ENCODE measurements around the gene MINK1. TPM values are rescaled to one million over a fixed set of nuclear protein-coding genes. Genes with fewer than 3 reads are reported as not detected.

The MINK1 gene
- total and polyA plus RNA-seq, 2 of the 13 experiments (the other 11 are each of a cell fraction or from before 2014, with no cell fraction given): 17.2 to 63.9 TPM

DNA sequence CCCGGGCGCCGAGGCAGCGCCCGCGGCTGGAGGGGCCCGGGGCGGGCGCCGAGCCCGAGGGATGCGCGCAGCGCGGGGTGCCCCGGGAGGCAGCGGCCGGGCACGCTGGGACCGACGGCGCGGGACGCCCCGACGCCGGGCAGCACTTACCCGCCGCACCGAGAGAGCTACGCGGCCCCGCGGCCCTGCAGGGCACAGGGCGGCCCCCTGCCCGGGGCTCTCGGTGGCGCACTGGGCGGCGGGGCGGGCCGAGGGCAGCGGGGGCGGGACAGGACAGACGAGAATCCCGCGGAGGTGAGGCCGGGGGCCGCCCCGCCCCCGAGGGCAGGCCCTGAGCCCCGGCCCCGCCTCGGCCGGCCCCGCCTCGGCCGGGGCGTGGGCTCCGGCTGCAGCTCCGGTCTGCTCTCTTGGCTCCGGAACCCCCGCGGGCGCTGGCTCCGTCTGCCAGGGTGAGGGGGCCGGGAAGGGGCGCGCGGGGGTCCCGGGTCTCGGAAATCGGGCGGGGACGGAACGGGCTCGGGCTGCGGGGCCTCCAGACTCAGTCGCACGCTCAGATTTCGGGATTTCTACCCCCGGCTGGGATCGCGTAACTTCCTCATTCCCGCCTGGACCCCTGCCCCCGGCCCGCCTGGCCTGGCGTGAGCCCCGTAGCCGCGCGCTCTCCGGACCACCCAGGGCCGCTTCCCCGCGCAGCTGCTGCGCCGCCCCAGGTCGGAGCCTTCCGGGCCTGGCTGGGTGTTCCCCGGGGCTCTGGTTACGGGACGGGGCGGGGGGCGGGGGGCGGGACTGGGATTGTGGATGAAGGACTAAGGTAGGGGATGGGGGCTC, 26.1 kb upstream of the MINK1 start, which contains the start of gene PLD2 (continued):
- TF ChIP-seq, protein P1, sequence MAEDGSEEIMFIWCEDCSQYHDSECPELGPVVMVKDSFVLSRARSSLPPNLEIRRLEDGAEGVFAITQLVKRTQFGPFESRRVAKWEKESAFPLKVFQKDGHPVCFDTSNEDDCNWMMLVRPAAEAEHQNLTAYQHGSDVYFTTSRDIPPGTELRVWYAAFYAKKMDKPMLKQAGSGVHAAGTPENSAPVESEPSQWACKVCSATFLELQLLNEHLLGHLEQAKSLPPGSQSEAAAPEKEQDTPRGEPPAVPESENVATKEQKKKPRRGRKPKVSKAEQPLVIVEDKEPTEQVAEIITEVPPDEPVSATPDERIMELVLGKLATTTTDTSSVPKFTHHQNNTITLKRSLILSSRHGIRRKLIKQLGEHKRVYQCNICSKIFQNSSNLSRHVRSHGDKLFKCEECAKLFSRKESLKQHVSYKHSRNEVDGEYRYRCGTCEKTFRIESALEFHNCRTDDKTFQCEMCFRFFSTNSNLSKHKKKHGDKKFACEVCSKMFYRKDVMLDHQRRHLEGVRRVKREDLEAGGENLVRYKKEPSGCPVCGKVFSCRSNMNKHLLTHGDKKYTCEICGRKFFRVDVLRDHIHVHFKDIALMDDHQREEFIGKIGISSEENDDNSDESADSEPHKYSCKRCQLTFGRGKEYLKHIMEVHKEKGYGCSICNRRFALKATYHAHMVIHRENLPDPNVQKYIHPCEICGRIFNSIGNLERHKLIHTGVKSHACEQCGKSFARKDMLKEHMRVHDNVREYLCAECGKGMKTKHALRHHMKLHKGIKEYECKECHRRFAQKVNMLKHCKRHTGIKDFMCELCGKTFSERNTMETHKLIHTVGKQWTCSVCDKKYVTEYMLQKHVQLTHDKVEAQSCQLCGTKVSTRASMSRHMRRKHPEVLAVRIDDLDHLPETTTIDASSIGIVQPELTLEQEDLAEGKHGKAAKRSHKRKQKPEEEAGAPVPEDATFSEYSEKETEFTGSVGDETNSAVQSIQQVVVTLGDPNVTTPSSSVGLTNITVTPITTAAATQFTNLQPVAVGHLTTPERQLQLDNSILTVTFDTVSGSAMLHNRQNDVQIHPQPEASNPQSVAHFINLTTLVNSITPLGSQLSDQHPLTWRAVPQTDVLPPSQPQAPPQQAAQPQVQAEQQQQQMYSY (CRISPR knock-in tag; IDR thresholded peaks at IDR 0.05): no peak
- TF ChIP-seq FOXK2 (IDR thresholded peaks at IDR 0.05): no peak
- no peak for TF ChIP-seq RBAK (CRISPR knock-in tag; IDR thresholded peaks at IDR 0.05)
- TF ChIP-seq NFATC3 (CRISPR knock-in tag; IDR thresholded peaks at IDR 0.05): no peak
- no peak for TF ChIP-seq IKZF4 (CRISPR knock-in tag; IDR thresholded peaks at IDR 0.05; ENCODE audit: borderline replicate concordance, low read depth, not compliant biosample characterization)
- TF ChIP-seq, protein P2, sequence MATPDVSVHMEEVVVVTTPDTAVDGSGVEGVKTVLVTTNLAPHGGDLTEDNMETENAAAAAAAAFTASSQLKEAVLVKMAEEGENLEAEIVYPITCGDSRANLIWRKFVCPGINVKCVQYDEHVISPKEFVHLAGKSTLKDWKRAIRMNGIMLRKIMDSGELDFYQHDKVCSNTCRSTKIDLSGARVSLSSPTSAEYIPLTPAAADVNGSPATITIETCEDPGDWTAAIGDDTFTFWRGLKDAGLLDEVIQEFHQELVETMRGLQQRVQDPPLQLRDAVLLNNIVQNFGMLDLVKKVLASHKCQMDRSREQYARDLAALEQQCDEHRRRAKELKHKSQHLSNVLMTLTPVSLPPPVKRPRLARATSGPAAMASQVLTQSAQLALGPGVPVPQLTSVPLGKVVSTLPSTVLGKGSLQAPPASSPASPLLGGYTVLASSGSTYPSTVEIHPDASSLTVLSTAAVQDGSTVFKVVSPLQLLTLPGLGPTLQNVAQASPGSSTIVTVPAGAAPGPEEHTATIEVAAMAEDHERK (CRISPR knock-in tag; IDR thresholded peaks at IDR 0.05; ENCODE audit: low read depth): no peak
- TF ChIP-seq HNRNPL (IDR thresholded peaks at IDR 0.05; ENCODE audit: low read depth, low read length): no peak
- TF ChIP-seq ZBTB7B (CRISPR knock-in tag; IDR thresholded peaks at IDR 0.05): 0 out of 2 replicates have a peak, but pooled peaks have one; percentile 31
- TF ChIP-seq, protein P3, sequence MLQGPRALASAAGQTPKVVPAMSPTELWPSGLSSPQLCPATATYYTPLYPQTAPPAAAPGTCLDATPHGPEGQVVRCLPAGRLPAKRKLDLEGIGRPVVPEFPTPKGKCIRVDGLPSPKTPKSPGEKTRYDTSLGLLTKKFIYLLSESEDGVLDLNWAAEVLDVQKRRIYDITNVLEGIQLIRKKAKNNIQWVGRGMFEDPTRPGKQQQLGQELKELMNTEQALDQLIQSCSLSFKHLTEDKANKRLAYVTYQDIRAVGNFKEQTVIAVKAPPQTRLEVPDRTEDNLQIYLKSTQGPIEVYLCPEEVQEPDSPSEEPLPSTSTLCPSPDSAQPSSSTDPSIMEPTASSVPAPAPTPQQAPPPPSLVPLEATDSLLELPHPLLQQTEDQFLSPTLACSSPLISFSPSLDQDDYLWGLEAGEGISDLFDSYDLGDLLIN (CRISPR knock-in tag; IDR thresholded peaks at IDR 0.05; ENCODE audit: borderline replicate concordance): no peak
- TF ChIP-seq ZNF564 (CRISPR knock-in tag; IDR thresholded peaks at IDR 0.05): no peak
- no peak for TF ChIP-seq THAP11 (CRISPR knock-in tag; IDR thresholded peaks at IDR 0.05)
- no peak for TF ChIP-seq FLYWCH1 (CRISPR knock-in tag; IDR thresholded peaks at IDR 0.05)
- TF ChIP-seq KDM5A (IDR thresholded peaks at IDR 0.05; ENCODE audit: borderline replicate concordance, low read length): no peak; the same call in 1 of the 2 replicates
- TF ChIP-seq, protein P4, sequence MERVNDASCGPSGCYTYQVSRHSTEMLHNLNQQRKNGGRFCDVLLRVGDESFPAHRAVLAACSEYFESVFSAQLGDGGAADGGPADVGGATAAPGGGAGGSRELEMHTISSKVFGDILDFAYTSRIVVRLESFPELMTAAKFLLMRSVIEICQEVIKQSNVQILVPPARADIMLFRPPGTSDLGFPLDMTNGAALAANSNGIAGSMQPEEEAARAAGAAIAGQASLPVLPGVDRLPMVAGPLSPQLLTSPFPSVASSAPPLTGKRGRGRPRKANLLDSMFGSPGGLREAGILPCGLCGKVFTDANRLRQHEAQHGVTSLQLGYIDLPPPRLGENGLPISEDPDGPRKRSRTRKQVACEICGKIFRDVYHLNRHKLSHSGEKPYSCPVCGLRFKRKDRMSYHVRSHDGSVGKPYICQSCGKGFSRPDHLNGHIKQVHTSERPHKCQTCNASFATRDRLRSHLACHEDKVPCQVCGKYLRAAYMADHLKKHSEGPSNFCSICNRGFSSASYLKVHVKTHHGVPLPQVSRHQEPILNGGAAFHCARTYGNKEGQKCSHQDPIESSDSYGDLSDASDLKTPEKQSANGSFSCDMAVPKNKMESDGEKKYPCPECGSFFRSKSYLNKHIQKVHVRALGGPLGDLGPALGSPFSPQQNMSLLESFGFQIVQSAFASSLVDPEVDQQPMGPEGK (CRISPR knock-in tag; IDR thresholded peaks at IDR 0.05): no peak; the same call in 1 of the 2 replicates
- TF ChIP-seq ZNF775 (CRISPR knock-in tag; IDR thresholded peaks at IDR 0.05; ENCODE audit: borderline replicate concordance): no peak
- TF ChIP-seq CENPT (CRISPR knock-in tag; IDR thresholded peaks at IDR 0.05; ENCODE audit: low read depth): no peak
- TF ChIP-seq, protein P5, sequence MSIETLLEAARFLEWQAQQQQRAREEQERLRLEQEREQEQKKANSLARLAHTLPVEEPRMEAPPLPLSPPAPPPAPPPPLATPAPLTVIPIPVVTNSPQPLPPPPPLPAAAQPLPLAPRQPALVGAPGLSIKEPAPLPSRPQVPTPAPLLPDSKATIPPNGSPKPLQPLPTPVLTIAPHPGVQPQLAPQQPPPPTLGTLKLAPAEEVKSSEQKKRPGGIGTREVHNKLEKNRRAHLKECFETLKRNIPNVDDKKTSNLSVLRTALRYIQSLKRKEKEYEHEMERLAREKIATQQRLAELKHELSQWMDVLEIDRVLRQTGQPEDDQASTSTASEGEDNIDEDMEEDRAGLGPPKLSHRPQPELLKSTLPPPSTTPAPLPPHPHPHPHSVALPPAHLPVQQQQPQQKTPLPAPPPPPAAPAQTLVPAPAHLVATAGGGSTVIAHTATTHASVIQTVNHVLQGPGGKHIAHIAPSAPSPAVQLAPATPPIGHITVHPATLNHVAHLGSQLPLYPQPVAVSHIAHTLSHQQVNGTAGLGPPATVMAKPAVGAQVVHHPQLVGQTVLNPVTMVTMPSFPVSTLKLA (IDR thresholded peaks at IDR 0.05): no peak
- TF ChIP-seq SNAI1 (CRISPR knock-in tag; IDR thresholded peaks at IDR 0.05; ENCODE audit: borderline replicate concordance): no peak
- no peak for TF ChIP-seq SMAD9 (CRISPR knock-in tag; IDR thresholded peaks at IDR 0.05)
